IMR-90 (cell line): ENCODE results near the gene KMT2C. TPM values are rescaled to one million over a fixed set of nuclear protein-coding genes. Genes with fewer than 3 reads are reported as not detected.

Experiments used
- ATAC-seq: fragments of 200-7000 bp; cut with Tn5 transposase; 2 replicates; pipeline ENCODE4 v1.9.1; 2020; ENCODE audit warnings: low read depth, mild to moderate bottlenecking, moderate library complexity
- BruUV-seq: library from RNA; stranded (reverse); fragments of 400-500 nt; replicated peaks from 2 replicates; lab custom pipeline; 2021; lab: Mats Ljungman, UMichigan
- CTCF ChIA-PET: fragments of 300-600 bp; formaldehyde crosslinking; extraction: SDS; loops from one replicate; lab custom pipeline; 2021; ENCODE audit warnings: antibody characterized with exemption; lab: Yijun Ruan, JAX
- POLR2A ChIA-PET: fragments of 300-600 bp; sonication (Branson Sonifier 250); formaldehyde crosslinking; loops from one replicate; lab custom pipeline; 2022; ENCODE audit warnings: antibody characterized with exemption; ENCODE audit not compliant: unreplicated experiment; lab: Charles Lee
- DNase-seq: peaks from one replicate; pipeline ENCODE4 v3.0.0; 2013
- H2AFZ ChIP-seq: replicated peaks from 2 replicates; pipeline ENCODE3; 2013; ENCODE audit warnings: low read length, mild to moderate bottlenecking; ENCODE audit not compliant: poor library complexity
- H2AK5ac ChIP-seq: 2 replicates; pipeline ENCODE4 v1.6.1; 2013; ENCODE audit warnings: low read depth, low read length, inconsistent platforms
- H2AK9ac ChIP-seq: replicated peaks from 2 replicates; pipeline ENCODE3; 2013; ENCODE audit warnings: mild to moderate bottlenecking, low read depth, low read length, moderate library complexity; ENCODE audit not compliant: poor library complexity
- H2BK120ac ChIP-seq: 2 replicates; pipeline ENCODE4 v1.6.1; 2013; ENCODE audit warnings: low read depth, low read length, inconsistent platforms
- H2BK15ac ChIP-seq: 3 replicates; pipeline ENCODE4 v1.6.1; 2013; ENCODE audit warnings: low read depth, low read length, inconsistent platforms
- H2BK20ac ChIP-seq: 2 replicates; pipeline ENCODE4 v1.6.1; 2013; ENCODE audit warnings: low read depth, mild to moderate bottlenecking, inconsistent platforms, low read length, moderate library complexity
- H2BK5ac ChIP-seq: 2 replicates; pipeline ENCODE4 v1.6.1; 2013; ENCODE audit warnings: mild to moderate bottlenecking, low read depth, low read length, inconsistent platforms; ENCODE audit not compliant: poor library complexity, severe bottlenecking
- H3K14ac ChIP-seq: replicated peaks from 2 replicates; pipeline ENCODE4 v1.6.1; 2013; ENCODE audit warnings: low read depth, low read length, inconsistent platforms
- H3K18ac ChIP-seq: 2 replicates; pipeline ENCODE4 v1.6.1; 2013; ENCODE audit warnings: low read depth, low read length, control low read depth
- H3K23ac ChIP-seq: 2 replicates; pipeline ENCODE4 v1.6.1; 2013; ENCODE audit warnings: low read depth, low read length, inconsistent platforms
- H3K27ac ChIP-seq: 2 replicates; pipeline ENCODE4 v1.5.1; 2013; ENCODE audit warnings: mild to moderate bottlenecking, control low read depth, low read length; ENCODE audit not compliant: insufficient read depth
- H3K27me3 ChIP-seq: 2 replicates; pipeline ENCODE4 v1.6.1; 2013; ENCODE audit warnings: low read length; ENCODE audit not compliant: control insufficient read depth, insufficient read depth
- H3K36me3 ChIP-seq: 2 replicates; pipeline ENCODE4 v1.6.1; 2013; ENCODE audit warnings: low read length, mixed read lengths; ENCODE audit not compliant: control insufficient read depth, insufficient read depth
- H3K4ac ChIP-seq: 2 replicates; pipeline ENCODE4 v1.6.1; 2013; ENCODE audit warnings: low read depth, low read length, inconsistent platforms
- H3K4me1 ChIP-seq: 2 replicates; pipeline ENCODE4 v1.6.1; 2013; ENCODE audit warnings: low read length, mixed read lengths; ENCODE audit not compliant: control insufficient read depth, insufficient read depth
- H3K4me2 ChIP-seq: 2 replicates; pipeline ENCODE4 v1.6.1; 2013; ENCODE audit warnings: low read depth, mild to moderate bottlenecking, control low read depth, low read length, moderate library complexity
- H3K4me3 ChIP-seq: 2 replicates; pipeline ENCODE4 v1.5.1; 2013; ENCODE audit warnings: low read depth, mild to moderate bottlenecking, control low read depth, low read length, moderate library complexity; ENCODE audit not compliant: insufficient read depth
- H3K56ac ChIP-seq: 2 replicates; pipeline ENCODE4 v1.6.1; 2013; ENCODE audit warnings: low read length, inconsistent platforms; ENCODE audit not compliant: insufficient read depth; ENCODE audit errors: extremely low read depth
- H3K79me1 ChIP-seq, 2 experiments: 2 replicates each; pipeline ENCODE4 v1.6.1; 2013; ENCODE audit warnings: low read length in 2 of 2, inconsistent platforms in 1 of 2, low read depth in 1 of 2
- H3K9ac ChIP-seq: 2 replicates; pipeline ENCODE4 v1.6.1; 2013; ENCODE audit warnings: low read depth, low read length, control low read depth
- H3K9me1 ChIP-seq: 2 replicates; pipeline ENCODE4 v1.6.1; 2013; ENCODE audit warnings: low read length, inconsistent platforms; ENCODE audit not compliant: insufficient read depth
- H3K9me3 ChIP-seq: 2 replicates; pipeline ENCODE4 v1.6.1; 2013; ENCODE audit warnings: low read length; ENCODE audit not compliant: control insufficient read depth, insufficient read depth
- H4K20me1 ChIP-seq: 2 replicates; pipeline ENCODE4 v1.6.1; 2013; ENCODE audit warnings: low read length, inconsistent platforms; ENCODE audit not compliant: insufficient read depth
- H4K5ac ChIP-seq: 2 replicates; pipeline ENCODE4 v1.6.1; 2013; ENCODE audit warnings: mild to moderate bottlenecking, low read depth, low read length, control low read depth
- H4K8ac ChIP-seq, 2 experiments: 2 replicates each; pipeline ENCODE4 v1.6.1; 2013; ENCODE audit warnings: low read depth in 2 of 2, low read length in 2 of 2, control low read depth in 1 of 2, inconsistent platforms in 1 of 2
- H4K91ac ChIP-seq: 2 replicates; pipeline ENCODE4 v1.6.1; 2013; ENCODE audit warnings: low read depth, low read length, inconsistent platforms; ENCODE audit not compliant: insufficient read depth
- BHLHE40 ChIP-seq: fragments of 150-350 bp; IDR thresholded peaks from 2 replicates; pipeline ENCODE4 v1.6.1; 2016; ENCODE audit warnings: mild to moderate bottlenecking, low read depth, low read length
- CHD1 ChIP-seq: IDR thresholded peaks from 2 replicates; pipeline ENCODE4 v1.6.1; 2012; ENCODE audit warnings: low read depth, low read length, improper control_type of control experiment
- NFE2L2 ChIP-seq: fragments of 150-350 bp; IDR thresholded peaks from 2 replicates; pipeline ENCODE4 v1.6.1; 2016; ENCODE audit warnings: low read depth, mild to moderate bottlenecking, low read length
- POLR2A ChIP-seq: IDR thresholded peaks from 2 replicates; pipeline ENCODE4 v1.6.1; 2012; ENCODE audit warnings: mild to moderate bottlenecking, low read depth, low read length
- RCOR1 ChIP-seq: IDR thresholded peaks from 2 replicates; pipeline ENCODE4 v1.6.1; 2012; ENCODE audit warnings: mild to moderate bottlenecking, low read length, improper control_type of control experiment; ENCODE audit not compliant: insufficient replicate concordance
- RFX5 ChIP-seq: IDR thresholded peaks from 2 replicates; pipeline ENCODE4 v1.8.0; 2012; ENCODE audit warnings: low read depth, mild to moderate bottlenecking, low read length, moderate library complexity
- SMC3 ChIP-seq: fragments of 150-350 bp; IDR thresholded peaks from 2 replicates; pipeline ENCODE4 v1.6.1; 2016; ENCODE audit warnings: low read depth, mild to moderate bottlenecking, antibody characterized with exemption, low read length, moderate library complexity
- WGBS, 2 experiments: methylation state at CpG; one replicate each; pipeline versions ENCODE4 v1.1.5 to v1.1.7; 2013; ENCODE audit warnings: missing lambda C conversion rate in 2 of 2; ENCODE audit not compliant: insufficient read length in 1 of 2; ENCODE audit errors: extremely low coverage in 2 of 2; 5-methylcytosine and 5-hydroxymethylcytosine counted together
- dilution Hi-C: fragments of 300-500 bp; cut with HindIII; formaldehyde crosslinking; loops from one replicate; pipeline ENCODE4 v1.14.3; 2018; ENCODE audit warnings: low sequenced_read_pairs; ENCODE audit not compliant: unreplicated experiment
- in situ Hi-C: fragments of 300-500 bp; cut with MboI; formaldehyde crosslinking; loops from 3 replicates; pipeline ENCODE4 v1.14.3; 2019; ENCODE audit warnings: low sequenced_read_pairs, inconsistent platforms, mixed read lengths
- intact Hi-C: fragments of 100-400 bp; cut with micrococcal nuclease; formaldehyde crosslinking; loops from 2 replicates; pipeline ENCODE4 v1.10.0; 2022
- polyA plus RNA-seq, 3 experiments: library from polyadenylated mRNA; depleted of rRNA; stranded (reverse); fragments of >200 nt; gene quantifications; 2 replicates each; pipeline ENCODE4 v1.2.3, GENCODE V29; 2012; ENCODE audit warnings: low replicate concordance in 1 of 3
- total RNA-seq: library from RNA; depleted of rRNA; stranded (reverse); fragments of >200 nt; gene quantifications from 2 replicates; pipeline ENCODE4 v1.2.3, GENCODE V29; 2012

KMT2C gene
- total and polyA plus RNA-seq, 2 of the 4 experiments (the other 2 are of a cell fraction): 8.0 to 23.3 TPM

DNA sequence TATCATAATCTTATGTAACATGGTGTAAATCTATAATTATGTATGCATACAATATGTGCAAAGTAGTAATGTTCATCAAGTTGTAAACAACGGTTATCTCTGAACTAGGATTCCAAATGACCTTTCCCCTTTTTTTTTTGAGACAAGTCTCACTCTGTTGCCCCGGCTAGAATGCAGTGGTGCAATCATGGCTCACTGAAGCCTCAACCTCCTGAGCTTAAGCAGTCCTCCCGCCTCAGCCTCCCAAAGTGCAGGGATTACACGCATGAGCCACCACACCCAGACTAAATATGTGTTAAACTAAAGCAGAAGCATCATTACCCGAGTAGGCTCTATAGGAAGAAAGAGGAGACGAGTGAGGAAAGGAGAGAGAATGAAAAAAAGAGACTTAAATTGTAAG, 7.8 kb upstream of the KMT2C start:
- Histone ChIP-seq H4K8ac (no peak overlapping the region), H3K23ac (no peak overlapping the region), H3K56ac (no peak overlapping the region), H3K9ac (no peak overlapping the region), H3K27ac (no peak overlapping the region), H3K9me1 (no peaks in the 10 kb centered on the region), H3K79me1 (no peaks in the 10 kb centered on the region), H3K36me3 (no peaks in the 10 kb centered on the region), H2BK20ac (no peak overlapping the region), H3K9me3 (no peaks in the 10 kb centered on the region), H4K91ac (no peak overlapping the region), H2AK5ac (no peak overlapping the region), H3K4me3 (no peak overlapping the region), H3K4me1 (no peaks in the 10 kb centered on the region), H2BK5ac (no peak overlapping the region), H3K27me3 (no peaks in the 10 kb centered on the region), H3K14ac (no peak overlapping the region), H4K20me1 (no peaks in the 10 kb centered on the region), H3K18ac (no peak overlapping the region), H2BK15ac (no peak overlapping the region), H3K4ac (no peak overlapping the region), H2BK120ac (no peak overlapping the region), H3K4me2 (no peak overlapping the region), H4K5ac (no peak overlapping the region), H2AFZ (no peak overlapping the region), H2AK9ac (no peak overlapping the region)
- dilution Hi-C loops (no loop called here), in situ Hi-C loops (no loop called here), intact Hi-C loops (no loop called here)
- no TSS peak for BruUV-seq
- TF ChIP-seq CHD1 (no peak), NFE2L2 (no peak), RCOR1 (no peak), RFX5 (no peak), SMC3 (no peak), BHLHE40 (no peak), POLR2A (no peak)
- ATAC-seq: no peak
- ChIA-PET POLR2A (no interaction called here), CTCF (no interaction called here)
- DNase-seq: no peak
- no CpG with 5 or more reads among the region's 6 CpGs for WGBS, 2 experiments
